Skeletal muscle tissue (tissue), 4 donors: ENCODE data around the gene EPHB2. TPM values are rescaled to one million over a fixed set of nuclear protein-coding genes. Genes with fewer than 3 reads are reported as not detected.
"Not testable (repeated sequence)": the region's sequence is repeated elsewhere in the genome, so short reads cannot be mapped to it uniquely, and the experiment has no call there.

Source experiments
- H3K27ac ChIP-seq: one replicate; pipeline ENCODE4 v1.7.0; 2013; ENCODE audit warnings: mild to moderate bottlenecking, low read depth, low read length, inconsistent platforms
- H3K27me3 ChIP-seq, 3 donors: one replicate each; pipeline ENCODE4 v1.7.0; 2013; ENCODE audit warnings: low read length in 3 of 3; ENCODE audit not compliant: control insufficient read depth in 3 of 3, insufficient read depth in 3 of 3
- H3K36me3 ChIP-seq, 3 donors: one replicate each; pipeline ENCODE4 v1.7.0; 2013; ENCODE audit warnings: low read length in 3 of 3; ENCODE audit not compliant: control insufficient read depth in 3 of 3, insufficient read depth in 3 of 3
- H3K4me1 ChIP-seq, 3 donors: one replicate each; pipeline ENCODE4 v1.7.0; 2013; ENCODE audit warnings: low read length in 3 of 3, mild to moderate bottlenecking in 3 of 3; ENCODE audit not compliant: control insufficient read depth in 3 of 3, insufficient read depth in 3 of 3
- H3K4me3 ChIP-seq, 3 donors: one replicate each; pipeline ENCODE4 v1.7.0; 2013; ENCODE audit warnings: low read length in 3 of 3
- H3K9ac ChIP-seq, 3 donors: one replicate each; pipeline ENCODE4 v1.7.0; 2013; ENCODE audit warnings: low read length in 3 of 3, mild to moderate bottlenecking in 3 of 3, moderate library complexity in 2 of 3, low read depth in 1 of 3
- H3K9me3 ChIP-seq, 3 donors: one replicate each; pipeline ENCODE4 v1.7.0; 2013; ENCODE audit warnings: low read length in 3 of 3; ENCODE audit not compliant: control insufficient read depth in 3 of 3
- total RNA-seq: library from RNA; depleted of rRNA; stranded (reverse); fragments of >200 nt; gene quantifications from one replicate; pipeline ENCODE4 v1.2.3, GENCODE V29; 2014
- donor health status: Osteomylitis.

EPHB2 gene
- total RNA-seq, 1 donor from 2014 or later: 13.0 TPM

GRCh38 chr1:22705586-22705985 is 5.1 kb upstream of the EPHB2 start:
- Histone ChIP-seq H3K4me1 (peaks cover 0 to 2% (median 0%) of the 10 kb centered on the region in 3 donors), H3K36me3 (no peaks in the 10 kb centered on the region), H3K9ac (no peak overlapping the region), H3K4me3 (no peak overlapping the region), H3K27ac (no peak overlapping the region), H3K9me3 (no peaks in the 10 kb centered on the region), H3K27me3 (peaks cover 6 to 11% (median 11%) of the 10 kb centered on the region in 3 donors)

- peaks cover 6 to 11% (median 11%) of the 10 kb centered on the region in 3 donors for H3K27me3 ChIP-seq
- H3K4me3 ChIP-seq, H3K36me3 ChIP-seq, H3K9me3 ChIP-seq, H3K9ac ChIP-seq, H3K27ac ChIP-seq, H3K4me1 ChIP-seq: not testable (repeated sequence)
Observed at GRCh38 chr1:22706100-22706499, 4.5 kb upstream of the EPHB2 start.

GRCh38 chr1:22708777-22709176 is 1.9 kb upstream of the EPHB2 start:
- no peaks in the 10 kb centered on the region for H3K9me3 ChIP-seq
- peaks cover 4 to 7% (median 5%) of the 10 kb centered on the region in 3 donors for H3K4me1 ChIP-seq
- no peak overlapping the region for H3K4me3 ChIP-seq
- H3K9ac ChIP-seq: no peak overlapping the region
- no peaks in the 10 kb centered on the region for H3K36me3 ChIP-seq
- no peak overlapping the region for H3K27ac ChIP-seq
- H3K27me3 ChIP-seq: peaks cover 27 to 36% (median 32%) of the 10 kb centered on the region in 3 donors

- Histone ChIP-seq H3K27me3 (peaks cover 32 to 38% (median 36%) of the 10 kb centered on the region in 3 donors), H3K4me1 (peaks cover 4 to 7% (median 5%) of the 10 kb centered on the region in 3 donors)
Observed at GRCh38 chr1:22709227-22709626, 1.4 kb upstream of the EPHB2 start.

GRCh38 chr1:22709891-22710700 is 543 bp upstream of the EPHB2 start:
- peaks cover 4 to 7% (median 5%) of the 10 kb centered on the region in 3 donors for H3K4me1 ChIP-seq
- peaks cover 41 to 46% (median 43%) of the 10 kb centered on the region in 3 donors for H3K27me3 ChIP-seq
- H3K4me3 ChIP-seq: no peak overlapping the region
- no peak overlapping the region for H3K9ac ChIP-seq
- no peaks in the 10 kb centered on the region for H3K36me3 ChIP-seq
- H3K9me3 ChIP-seq: no peaks in the 10 kb centered on the region
- no peak overlapping the region for H3K27ac ChIP-seq

More at GRCh38 chr1:22709227-22709626, 1.4 kb upstream of the EPHB2 start:
- no peak overlapping the region for H3K9ac ChIP-seq
- H3K9me3 ChIP-seq: no peaks in the 10 kb centered on the region
- no peak overlapping the region for H3K27ac ChIP-seq
- H3K36me3 ChIP-seq: no peaks in the 10 kb centered on the region
- H3K4me3 ChIP-seq: no peak overlapping the region

GRCh38 chr1:22711071-22711470 is 432 bp downstream of the EPHB2 start:
- Histone ChIP-seq H3K4me1 (peaks cover 4 to 7% (median 5%) of the 10 kb centered on the region in 3 donors), H3K36me3 (no peaks in the 10 kb centered on the region), H3K27me3 (peaks cover 41 to 46% (median 43%) of the 10 kb centered on the region in 3 donors), H3K9me3 (no peaks in the 10 kb centered on the region), H3K4me3 (no peak overlapping the region), H3K27ac (no peak overlapping the region), H3K9ac (no peak overlapping the region)

GRCh38 chr1:22711591-22712501 is 1.2 kb downstream of the EPHB2 start:
- no peak overlapping the region for H3K27ac ChIP-seq
- H3K27me3 ChIP-seq: peaks cover 41 to 46% (median 43%) of the 10 kb centered on the region in 3 donors
- peak overlapping the region in 2 of 3 donors; percentile 11 to 41 for H3K4me3 ChIP-seq
- H3K36me3 ChIP-seq: no peaks in the 10 kb centered on the region
- H3K9me3 ChIP-seq: no peaks in the 10 kb centered on the region
- peaks cover 4 to 7% (median 5%) of the 10 kb centered on the region in 3 donors for H3K4me1 ChIP-seq
- H3K9ac ChIP-seq: peak overlapping the region in 1 of 3 donors; percentile 33

- Histone ChIP-seq H3K4me1 (peaks cover 4 to 7% (median 5%) of the 10 kb centered on the region in 3 donors), H3K36me3 (no peaks in the 10 kb centered on the region), H3K27ac (no peak overlapping the region), H3K27me3 (peaks cover 41 to 49% (median 43%) of the 10 kb centered on the region in 3 donors), H3K4me3 (no peak overlapping the region), H3K9me3 (no peaks in the 10 kb centered on the region), H3K9ac (no peak overlapping the region)
Observed at GRCh38 chr1:22712502-22713271, 2.0 kb downstream of the EPHB2 start.

GRCh38 chr1:22714455-22714854 is 3.8 kb downstream of the EPHB2 start:
- H3K27me3 ChIP-seq: peaks cover 36 to 43% (median 39%) of the 10 kb centered on the region in 3 donors
- H3K9ac ChIP-seq: no peak overlapping the region
- peaks cover 4 to 7% (median 5%) of the 10 kb centered on the region in 3 donors for H3K4me1 ChIP-seq
- H3K9me3 ChIP-seq: no peaks in the 10 kb centered on the region
- H3K36me3 ChIP-seq: no peaks in the 10 kb centered on the region
- no peak overlapping the region for H3K4me3 ChIP-seq
- no peak overlapping the region for H3K27ac ChIP-seq
